NCI-H345 (cell line): ENCODE results near the gene KLHL2.
"Not testable (repeated sequence)": the region's sequence is repeated elsewhere in the genome, so short reads cannot be mapped to it uniquely, and the experiment has no call there.

Source experiments
- DNase-seq: peaks from one replicate; lab custom pipeline; 2025; lab: John Stamatoyannopoulos, UW

Gene KLHL2

GRCh38 chr4:165207431-165208220, at the start of gene KLHL2:
Gene KLHL2, plus strand, starts transcription at chr4:165207561. Its CDS starts 316 bp downstream, at chr4:165207877.
- DNase-seq = peak; percentile 63

- DNase-seq = no peak
These were observed 48.6 kb upstream of the KLHL2 start for GRCh38 chr4:165158762-165159161.

- DNase-seq = no peak
These were observed 43.1 kb upstream of the KLHL2 start for GRCh38 chr4:165164257-165164656.

- DNase-seq = not testable (repeated sequence)
These were observed 40.5 kb upstream of the KLHL2 start for GRCh38 chr4:165166872-165167271.

GRCh38 chr4:165167650-165168049, 39.7 kb upstream of the KLHL2 start:
- no peak for DNase-seq

GRCh38 chr4:165170819-165171218, 36.5 kb upstream of the KLHL2 start:
- DNase-seq = no peak

GRCh38 chr4:165175470-165175869, 31.9 kb upstream of the KLHL2 start:
- DNase-seq = not testable (repeated sequence)

GRCh38 chr4:165175879-165176278, 31.5 kb upstream of the KLHL2 start:
- no peak for DNase-seq

GRCh38 chr4:165177725-165178666, 29.4 kb upstream of the KLHL2 start:
- DNase-seq = no peak

- no peak for DNase-seq
These were observed 23.1 kb upstream of the KLHL2 start for GRCh38 chr4:165184220-165184619.

GRCh38 chr4:165184998-165185397, 22.4 kb upstream of the KLHL2 start:
- DNase-seq = not testable (repeated sequence)

GRCh38 chr4:165185448-165185847, 21.9 kb upstream of the KLHL2 start:
- no peak for DNase-seq

GRCh38 chr4:165190591-165191347, 16.6 kb upstream of the KLHL2 start:
- no peak for DNase-seq

GRCh38 chr4:165191348-165191656, 16.1 kb upstream of the KLHL2 start:
- no peak for DNase-seq

GRCh38 chr4:165191814-165192499, 15.4 kb upstream of the KLHL2 start:
- no peak for DNase-seq

GRCh38 chr4:165192500-165192898, 14.9 kb upstream of the KLHL2 start:
- DNase-seq = no peak

GRCh38 chr4:165192956-165193355, 14.4 kb upstream of the KLHL2 start:
- no peak for DNase-seq

- no peak for DNase-seq
These were observed 13.0 kb upstream of the KLHL2 start for GRCh38 chr4:165194368-165194767.

GRCh38 chr4:165198329-165198728, 9.0 kb upstream of the KLHL2 start:
- DNase-seq = no peak

- DNase-seq = no peak
These were observed 8.1 kb upstream of the KLHL2 start for GRCh38 chr4:165199286-165199685.

GRCh38 chr4:165199722-165200121, 7.6 kb upstream of the KLHL2 start:
- DNase-seq = no peak

GRCh38 chr4:165201806-165202205, 5.6 kb upstream of the KLHL2 start:
- no peak for DNase-seq
